HCT116 (cell line): Measurements from ENCODE around the gene EPHB4.

Source experiments
- EZH2 ChIP-seq: fragments of 200-600 bp; sonication (generic); IDR thresholded peaks from 2 replicates; pipeline ENCODE4 v1.6.1; 2017; ENCODE audit warnings: antibody characterized with exemption, mixed run types
- EZH2phosphoT487 ChIP-seq: fragments of 200-600 bp; IDR thresholded peaks from 2 replicates; pipeline ENCODE4 v1.6.1; 2018; ENCODE audit warnings: antibody characterized with exemption, borderline replicate concordance
- FOSL1 ChIP-seq: IDR thresholded peaks from 2 replicates; pipeline ENCODE4 v1.6.1; 2012; ENCODE audit warnings: low read depth
- POLR2A ChIP-seq: IDR thresholded peaks from 2 replicates; pipeline ENCODE4 v1.7.0; 2011; ENCODE audit warnings: borderline replicate concordance; ENCODE audit not compliant: insufficient read depth, insufficient read length; ENCODE audit errors: extremely low read depth
- POLR2AphosphoS5 ChIP-seq: IDR thresholded peaks from 2 replicates; pipeline ENCODE4 v1.6.1; 2011; ENCODE audit warnings: mild to moderate bottlenecking, low read depth, low read length, moderate library complexity
- SIN3A ChIP-seq: IDR thresholded peaks from 2 replicates; pipeline ENCODE4 v1.6.1; 2012; ENCODE audit warnings: low read depth
- SRF ChIP-seq: IDR thresholded peaks from 2 replicates; pipeline ENCODE4 v1.6.1; 2012; ENCODE audit warnings: low read depth
- YY1 ChIP-seq: IDR thresholded peaks from 2 replicates; pipeline ENCODE4 v1.6.1; 2011; ENCODE audit warnings: low read length, low read depth, moderate library complexity, mild to moderate bottlenecking; ENCODE audit not compliant: insufficient replicate concordance; ENCODE audit errors: extremely low read depth
- ZFX ChIP-seq: fragments of 450-650 bp; IDR thresholded peaks from 2 replicates; pipeline ENCODE4 v1.6.1; 2017
- TF ChIP-seq, protein P1 (sequence below), 3 experiments: fragments of 200-600 bp in 1 of 3; sonication (generic) in 1 of 3; IDR thresholded peaks in 2 of 3; conservative IDR thresholded peaks in 1 of 3; 2 replicates each; pipeline ENCODE4 v1.5.1; 2012 to 2017; ENCODE audit warnings: low read depth in 2 of 3, low read length in 2 of 3, antibody characterized with exemption in 1 of 3, borderline replicate concordance in 1 of 3, control low read depth in 1 of 3, mild to moderate bottlenecking in 1 of 3, mixed read lengths in 1 of 3, mixed run types in 1 of 3, moderate library complexity in 1 of 3; ENCODE audit not compliant: insufficient read depth in 1 of 3
- TF ChIP-seq, protein P2 (sequence below): IDR thresholded peaks from 2 replicates; pipeline ENCODE4 v1.6.1; 2012; ENCODE audit warnings: low read depth

DNA sequence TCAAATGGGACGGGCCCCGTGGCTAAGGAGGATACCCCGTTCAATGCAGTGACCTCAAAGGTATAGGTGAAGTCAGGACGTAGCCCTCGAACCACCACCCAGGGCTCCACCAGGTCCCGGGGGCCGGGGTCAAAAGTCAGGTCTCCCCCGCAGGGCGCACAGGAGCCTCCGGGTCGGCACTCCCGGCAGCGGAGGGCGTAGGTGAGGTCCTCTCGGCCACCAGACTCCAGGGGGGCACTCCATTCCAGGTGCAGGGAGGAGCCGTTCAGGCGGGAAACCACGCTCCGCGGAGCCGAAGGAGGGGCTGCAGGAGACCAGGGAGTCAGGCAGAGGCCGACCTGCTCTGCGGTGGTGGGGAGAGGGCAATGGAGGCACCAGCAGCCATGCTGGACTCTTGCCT is 7.7 kb downstream of the EPHB4 start:
- TF ChIP-seq, protein P1, sequence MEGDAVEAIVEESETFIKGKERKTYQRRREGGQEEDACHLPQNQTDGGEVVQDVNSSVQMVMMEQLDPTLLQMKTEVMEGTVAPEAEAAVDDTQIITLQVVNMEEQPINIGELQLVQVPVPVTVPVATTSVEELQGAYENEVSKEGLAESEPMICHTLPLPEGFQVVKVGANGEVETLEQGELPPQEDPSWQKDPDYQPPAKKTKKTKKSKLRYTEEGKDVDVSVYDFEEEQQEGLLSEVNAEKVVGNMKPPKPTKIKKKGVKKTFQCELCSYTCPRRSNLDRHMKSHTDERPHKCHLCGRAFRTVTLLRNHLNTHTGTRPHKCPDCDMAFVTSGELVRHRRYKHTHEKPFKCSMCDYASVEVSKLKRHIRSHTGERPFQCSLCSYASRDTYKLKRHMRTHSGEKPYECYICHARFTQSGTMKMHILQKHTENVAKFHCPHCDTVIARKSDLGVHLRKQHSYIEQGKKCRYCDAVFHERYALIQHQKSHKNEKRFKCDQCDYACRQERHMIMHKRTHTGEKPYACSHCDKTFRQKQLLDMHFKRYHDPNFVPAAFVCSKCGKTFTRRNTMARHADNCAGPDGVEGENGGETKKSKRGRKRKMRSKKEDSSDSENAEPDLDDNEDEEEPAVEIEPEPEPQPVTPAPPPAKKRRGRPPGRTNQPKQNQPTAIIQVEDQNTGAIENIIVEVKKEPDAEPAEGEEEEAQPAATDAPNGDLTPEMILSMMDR (IDR thresholded peaks at IDR 0.05 in 2 of 3, conservative IDR thresholded peaks at IDR 0.05 in 1 of 3; ENCODE audit: borderline replicate concordance in 1 of 3, insufficient read depth in 1 of 3, low read depth in 2 of 3, low read length in 2 of 3), result no peak
- TF ChIP-seq YY1, result no peak
- TF ChIP-seq POLR2A, result no peak
- no peak for TF ChIP-seq ZFX
- no peak for TF ChIP-seq EZH2phosphoT487
- no peak for TF ChIP-seq EZH2
- TF ChIP-seq POLR2AphosphoS5, result no peak
- no peak for TF ChIP-seq SRF
- no peak for TF ChIP-seq FOSL1
- TF ChIP-seq, protein P2, sequence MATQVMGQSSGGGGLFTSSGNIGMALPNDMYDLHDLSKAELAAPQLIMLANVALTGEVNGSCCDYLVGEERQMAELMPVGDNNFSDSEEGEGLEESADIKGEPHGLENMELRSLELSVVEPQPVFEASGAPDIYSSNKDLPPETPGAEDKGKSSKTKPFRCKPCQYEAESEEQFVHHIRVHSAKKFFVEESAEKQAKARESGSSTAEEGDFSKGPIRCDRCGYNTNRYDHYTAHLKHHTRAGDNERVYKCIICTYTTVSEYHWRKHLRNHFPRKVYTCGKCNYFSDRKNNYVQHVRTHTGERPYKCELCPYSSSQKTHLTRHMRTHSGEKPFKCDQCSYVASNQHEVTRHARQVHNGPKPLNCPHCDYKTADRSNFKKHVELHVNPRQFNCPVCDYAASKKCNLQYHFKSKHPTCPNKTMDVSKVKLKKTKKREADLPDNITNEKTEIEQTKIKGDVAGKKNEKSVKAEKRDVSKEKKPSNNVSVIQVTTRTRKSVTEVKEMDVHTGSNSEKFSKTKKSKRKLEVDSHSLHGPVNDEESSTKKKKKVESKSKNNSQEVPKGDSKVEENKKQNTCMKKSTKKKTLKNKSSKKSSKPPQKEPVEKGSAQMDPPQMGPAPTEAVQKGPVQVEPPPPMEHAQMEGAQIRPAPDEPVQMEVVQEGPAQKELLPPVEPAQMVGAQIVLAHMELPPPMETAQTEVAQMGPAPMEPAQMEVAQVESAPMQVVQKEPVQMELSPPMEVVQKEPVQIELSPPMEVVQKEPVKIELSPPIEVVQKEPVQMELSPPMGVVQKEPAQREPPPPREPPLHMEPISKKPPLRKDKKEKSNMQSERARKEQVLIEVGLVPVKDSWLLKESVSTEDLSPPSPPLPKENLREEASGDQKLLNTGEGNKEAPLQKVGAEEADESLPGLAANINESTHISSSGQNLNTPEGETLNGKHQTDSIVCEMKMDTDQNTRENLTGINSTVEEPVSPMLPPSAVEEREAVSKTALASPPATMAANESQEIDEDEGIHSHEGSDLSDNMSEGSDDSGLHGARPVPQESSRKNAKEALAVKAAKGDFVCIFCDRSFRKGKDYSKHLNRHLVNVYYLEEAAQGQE, result no peak
- TF ChIP-seq SIN3A, result no peak
